ENCODE data around the gene NFS1. TPM values are rescaled to one million over a fixed set of nuclear protein-coding genes. Genes with fewer than 3 reads are reported as not detected.
A peak's percentile ranks its signal among the peaks of the same experiment; 100 is the strongest.

The NFS1 gene
- total RNA-seq, 1 donor from 2014 or later, result 22.3 TPM

DNA sequence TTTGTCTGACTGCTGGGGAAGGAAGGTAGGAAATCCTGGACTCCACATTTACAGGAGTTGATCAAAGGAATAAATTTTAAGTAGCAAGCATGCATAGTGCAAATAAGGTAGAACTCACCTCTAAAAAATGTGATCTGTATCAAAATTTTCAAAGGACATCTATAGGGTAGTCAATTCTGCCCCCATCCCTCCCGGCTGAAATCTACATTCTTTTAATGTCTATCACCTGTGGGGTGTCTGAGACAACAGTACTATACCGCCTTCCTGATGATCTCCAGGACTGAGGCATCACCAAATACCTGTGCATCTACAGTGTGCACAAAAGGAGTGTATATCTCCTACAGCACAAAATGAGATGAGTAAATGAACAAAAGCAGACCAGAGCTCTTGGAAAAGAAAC is 54.3 kb downstream of the NFS1 start:
- DNase-seq (ENCODE audit: low read depth, low spot score), result no peak

DNA sequence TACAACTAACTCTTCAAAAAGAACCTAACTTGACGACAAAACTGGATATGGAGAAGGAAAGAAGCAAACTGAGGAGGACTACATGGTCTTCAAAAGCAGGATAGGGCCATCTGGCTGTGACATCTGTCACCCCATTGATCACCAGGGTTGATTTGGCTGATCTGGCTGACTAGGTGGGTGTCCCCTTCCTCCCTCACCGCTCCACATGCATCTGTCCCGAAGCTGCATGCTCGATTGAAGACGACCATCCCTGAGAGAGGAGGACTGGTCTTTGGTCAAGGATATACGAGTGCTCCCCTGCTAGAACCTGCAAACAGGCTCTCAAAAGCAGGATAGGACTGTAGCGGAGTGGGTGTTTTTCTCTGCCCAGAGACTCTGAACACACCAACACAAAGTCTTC is 56.1 kb downstream of the NFS1 start:
- no peak for DNase-seq (ENCODE audit: low read depth, low spot score)

DNA sequence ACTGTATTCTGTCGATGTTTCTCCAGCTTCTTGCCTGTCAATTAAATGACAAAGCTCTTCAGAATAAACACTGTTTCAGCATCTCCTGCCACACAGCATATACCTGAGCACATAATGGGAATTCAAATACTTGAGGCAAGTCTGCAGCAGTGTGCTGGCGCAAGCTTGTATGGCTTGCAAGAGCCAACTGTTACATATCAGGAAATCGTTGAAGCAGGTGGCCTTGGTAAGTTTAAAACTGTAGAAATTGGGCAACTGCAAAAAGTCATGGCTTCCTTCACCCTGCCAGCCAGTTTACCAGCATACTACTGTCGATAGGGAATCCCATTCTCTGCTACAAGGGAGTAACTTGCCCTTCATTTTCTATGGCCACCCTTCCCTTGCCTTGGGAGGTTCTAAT is 57.4 kb downstream of the NFS1 start:
- no peak for DNase-seq (ENCODE audit: low read depth, low spot score)

DNA sequence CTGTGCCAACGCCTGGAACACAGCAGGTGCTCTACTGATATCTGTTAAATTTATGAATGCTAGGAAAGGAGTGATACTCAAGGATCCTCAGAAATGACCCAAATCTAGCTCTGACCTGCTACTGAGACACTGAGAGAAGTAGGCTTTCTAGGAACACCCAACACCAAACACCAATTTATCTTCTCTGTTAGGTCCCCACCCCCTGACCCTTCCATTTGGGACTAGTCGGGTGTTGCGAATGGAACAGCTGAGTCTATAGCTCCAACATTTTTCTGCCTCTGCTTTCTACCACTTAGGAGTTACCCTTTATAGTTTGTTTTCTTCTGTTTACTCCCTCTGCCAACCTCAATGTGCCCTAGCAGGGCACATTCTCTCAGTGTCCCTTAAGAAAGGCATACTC is 58.4 kb downstream of the NFS1 start:
- DNase-seq (ENCODE audit: low read depth, low spot score), result no peak

DNA sequence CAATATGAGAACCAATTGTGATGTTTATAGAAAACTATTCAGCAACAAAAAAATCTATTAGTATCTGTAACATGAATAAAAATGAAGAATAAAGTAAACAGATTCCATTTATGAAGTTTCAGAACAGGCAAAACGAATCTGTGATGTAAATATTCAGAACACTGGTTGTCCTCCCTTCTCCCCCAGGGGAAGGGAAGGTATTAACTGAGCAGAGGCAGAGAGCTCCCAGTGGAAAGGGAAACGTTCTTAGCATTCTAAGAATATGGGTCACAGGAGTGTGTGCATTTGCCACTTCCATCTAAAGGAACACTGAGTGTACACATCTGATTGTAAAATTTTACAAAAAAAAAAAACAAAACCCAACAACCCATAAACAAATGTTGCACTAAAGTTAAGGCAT is 60.4 kb downstream of the NFS1 start:
- no peak for DNase-seq (ENCODE audit: low read depth, low spot score)

DNA sequence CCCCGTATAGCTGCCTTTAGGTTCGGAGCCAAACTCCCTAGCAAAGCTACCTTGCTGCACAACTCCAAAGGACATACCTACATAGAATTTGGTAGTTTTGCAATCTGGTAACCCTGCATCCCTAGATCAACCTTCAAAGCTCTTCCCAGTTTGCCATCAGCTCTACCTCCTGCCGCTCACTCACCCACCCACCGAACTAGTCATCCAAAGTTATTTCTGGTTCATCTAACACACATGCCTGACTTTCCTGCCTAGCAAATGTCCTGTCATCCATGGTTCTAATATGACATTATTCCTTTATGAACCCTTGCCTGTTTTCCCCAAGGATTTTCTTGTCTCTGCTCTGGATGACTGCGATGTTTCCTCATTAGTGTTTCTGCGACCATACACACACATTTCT is 61.9 kb downstream of the NFS1 start:
- DNase-seq (ENCODE audit: low read depth, low spot score), result no peak

DNA sequence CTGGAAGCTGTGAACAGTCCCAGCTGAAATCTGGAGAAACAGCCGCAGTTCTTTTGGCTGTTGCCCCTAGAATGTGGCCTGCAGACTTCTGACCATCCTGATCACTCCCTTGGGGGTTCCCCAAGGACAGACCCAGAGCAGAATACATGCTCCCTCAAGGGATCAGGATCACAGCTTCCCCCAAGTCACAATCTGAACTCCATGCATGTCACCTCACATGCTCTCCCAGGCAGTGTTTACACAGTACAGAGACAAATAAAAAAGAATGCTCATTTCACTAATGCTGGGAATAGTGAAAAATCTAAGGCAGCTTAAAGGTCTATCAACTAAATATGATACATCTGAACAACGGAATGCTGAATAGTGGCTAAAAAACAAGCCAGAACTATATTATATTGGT is 63.1 kb downstream of the NFS1 start:
- no peak for DNase-seq (ENCODE audit: low read depth, low spot score)

DNA sequence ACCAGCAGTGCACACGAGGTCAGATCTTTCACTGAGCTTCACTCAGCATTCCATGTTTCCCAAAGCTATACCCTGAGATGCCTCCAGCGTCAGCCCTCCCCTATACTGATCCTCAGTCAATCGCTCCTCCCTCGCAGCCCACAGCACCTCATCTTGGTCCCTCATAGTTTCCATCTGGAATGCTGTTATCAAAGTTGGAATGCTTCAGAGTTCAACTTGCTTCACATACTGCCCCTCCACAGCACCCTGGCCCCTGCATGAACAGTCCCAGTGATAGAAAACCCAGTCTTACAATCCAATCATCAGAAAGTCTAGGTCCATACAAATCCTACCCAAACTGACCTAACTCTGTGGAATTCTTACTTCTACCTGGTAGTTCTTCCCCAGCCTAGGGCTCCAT is 63.5 kb downstream of the NFS1 start:
- no peak for DNase-seq (ENCODE audit: low read depth, low spot score)

DNA sequence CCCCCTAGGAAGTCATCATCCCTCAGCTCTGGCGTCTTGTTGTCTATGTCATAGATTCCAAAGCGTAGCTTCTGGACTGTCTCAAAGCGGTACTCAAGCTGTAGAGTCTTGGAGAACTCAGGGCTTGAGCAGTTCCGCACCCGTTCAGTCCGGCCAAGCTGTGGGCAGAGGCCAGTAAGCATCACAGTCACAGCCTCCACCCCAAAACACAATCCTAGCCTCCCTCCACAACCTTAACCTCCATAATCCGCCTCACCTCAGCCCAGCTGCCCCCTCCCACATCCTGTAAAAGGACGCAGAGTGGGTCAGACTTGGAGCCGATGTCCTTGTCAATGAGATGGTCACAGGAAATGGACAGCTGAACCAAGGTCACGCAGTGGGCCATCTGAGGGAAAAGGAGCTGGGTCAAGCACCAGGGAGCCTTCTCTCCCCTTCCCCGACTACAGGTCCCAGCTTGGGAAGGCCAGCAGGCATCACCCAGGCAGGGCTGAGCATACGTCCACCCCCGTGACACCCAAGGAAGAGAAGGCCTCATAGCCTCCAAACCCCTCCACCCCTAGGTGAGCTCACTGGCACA is 66.5 kb downstream of the NFS1 start:
- DNase-seq (ENCODE audit: low read depth, low spot score), result no peak

DNA sequence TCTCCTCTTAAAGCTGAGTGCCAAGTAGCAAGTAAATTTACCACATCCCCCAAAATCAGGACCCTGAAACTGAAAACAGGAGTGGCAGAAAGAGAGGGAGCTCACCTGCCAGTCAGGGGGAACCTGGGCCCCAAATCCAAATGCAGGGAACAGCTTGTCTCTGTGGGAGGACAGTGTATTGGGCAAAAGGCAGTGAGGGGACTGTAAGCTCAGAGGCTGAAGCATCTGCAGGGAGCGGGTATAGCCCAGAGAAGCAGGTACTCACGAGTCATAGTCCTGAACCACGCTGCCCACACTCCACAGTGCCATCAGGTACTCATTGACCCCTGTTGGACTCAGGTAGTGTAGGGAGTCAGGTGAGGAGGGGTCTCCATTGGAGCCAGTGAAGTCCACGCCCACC is 68.5 kb downstream of the NFS1 start:
- no peak for DNase-seq (ENCODE audit: low read depth, low spot score)

DNA sequence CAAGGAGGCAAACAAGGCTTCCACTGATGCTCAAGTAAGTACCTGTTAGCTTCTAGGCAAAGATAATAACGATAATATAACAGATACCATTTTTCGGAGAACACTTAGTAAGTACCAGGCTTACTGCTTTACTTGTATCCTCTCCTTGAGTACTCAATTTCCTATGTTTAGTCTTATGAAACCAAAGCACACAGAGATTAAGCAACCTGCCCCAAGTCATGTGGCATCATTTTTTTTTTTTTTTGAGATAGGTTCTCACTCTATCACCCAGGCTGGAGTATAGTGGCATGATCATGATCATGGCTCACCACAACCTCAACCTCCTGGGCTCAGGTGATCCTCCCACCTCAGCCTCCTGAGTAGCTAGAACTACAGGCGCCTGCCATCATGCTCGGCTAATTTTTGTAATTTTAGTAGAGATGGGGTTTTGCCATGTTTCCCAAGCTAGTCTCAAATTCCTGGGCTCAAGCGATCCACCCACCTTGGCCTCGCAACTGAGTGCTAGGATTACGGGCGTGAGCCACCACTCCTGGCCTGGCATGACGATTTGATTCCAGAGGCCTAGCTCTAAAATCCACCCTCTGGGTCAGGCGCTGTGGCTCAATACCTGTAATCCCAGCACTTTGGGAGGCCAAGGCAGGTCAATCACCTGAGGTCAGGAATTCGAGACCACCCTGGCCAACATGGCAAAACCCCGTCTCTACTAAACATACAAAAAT is 69.6 kb downstream of the NFS1 start:
- DNase-seq (ENCODE audit: low read depth, low spot score), result no peak

DNA sequence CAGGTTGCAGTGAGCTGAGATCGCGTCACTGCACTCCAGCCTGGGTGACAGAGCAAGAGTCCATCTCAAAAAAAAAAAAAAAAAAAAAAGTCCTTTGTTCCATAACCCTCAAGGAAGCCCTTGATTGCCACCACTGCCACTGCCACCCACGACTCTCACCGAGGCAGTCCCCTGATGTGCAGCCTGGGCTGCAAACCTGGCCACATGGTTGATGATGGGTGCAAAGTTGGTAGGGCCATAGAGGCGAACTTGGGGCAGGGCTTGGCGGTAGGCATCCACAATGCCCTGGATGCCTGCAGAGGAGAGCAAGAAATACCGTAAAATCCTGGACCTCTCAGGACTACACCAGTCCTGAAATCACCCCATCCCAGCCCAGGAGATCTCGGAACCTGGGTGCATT is 72.0 kb downstream of the NFS1 start:
- DNase-seq (ENCODE audit: low read depth, low spot score), result no peak

DNA sequence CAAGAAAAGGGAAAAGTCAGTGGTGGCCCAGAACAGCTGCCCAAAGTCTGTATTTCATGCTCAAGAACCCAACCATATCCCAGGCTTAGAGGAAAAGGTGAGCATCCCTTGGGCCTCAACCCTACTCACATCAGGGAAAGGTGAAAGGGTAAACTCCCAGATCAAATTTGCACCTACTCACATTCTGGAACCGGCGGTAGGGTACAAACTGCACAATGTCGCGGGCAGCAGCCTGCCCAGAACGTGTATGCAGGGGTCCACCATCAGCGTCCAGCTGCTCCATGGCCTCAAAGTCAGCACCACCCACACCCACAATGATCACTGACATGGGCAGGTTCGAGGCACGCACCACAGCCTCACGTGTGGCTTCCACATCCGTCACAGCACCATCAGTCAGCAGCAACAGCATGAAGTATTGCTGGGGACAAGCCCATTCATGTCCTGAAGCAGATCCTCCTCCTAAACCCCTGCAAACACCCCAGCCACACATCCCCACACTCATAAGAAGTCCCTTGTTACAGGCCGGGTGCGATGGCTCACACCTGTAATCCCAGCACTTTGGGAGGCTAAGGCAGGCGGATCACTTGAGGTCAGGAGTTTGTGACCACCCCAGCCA is 72.7 kb downstream of the NFS1 start:
- no peak for DNase-seq (ENCODE audit: low read depth, low spot score)

DNA sequence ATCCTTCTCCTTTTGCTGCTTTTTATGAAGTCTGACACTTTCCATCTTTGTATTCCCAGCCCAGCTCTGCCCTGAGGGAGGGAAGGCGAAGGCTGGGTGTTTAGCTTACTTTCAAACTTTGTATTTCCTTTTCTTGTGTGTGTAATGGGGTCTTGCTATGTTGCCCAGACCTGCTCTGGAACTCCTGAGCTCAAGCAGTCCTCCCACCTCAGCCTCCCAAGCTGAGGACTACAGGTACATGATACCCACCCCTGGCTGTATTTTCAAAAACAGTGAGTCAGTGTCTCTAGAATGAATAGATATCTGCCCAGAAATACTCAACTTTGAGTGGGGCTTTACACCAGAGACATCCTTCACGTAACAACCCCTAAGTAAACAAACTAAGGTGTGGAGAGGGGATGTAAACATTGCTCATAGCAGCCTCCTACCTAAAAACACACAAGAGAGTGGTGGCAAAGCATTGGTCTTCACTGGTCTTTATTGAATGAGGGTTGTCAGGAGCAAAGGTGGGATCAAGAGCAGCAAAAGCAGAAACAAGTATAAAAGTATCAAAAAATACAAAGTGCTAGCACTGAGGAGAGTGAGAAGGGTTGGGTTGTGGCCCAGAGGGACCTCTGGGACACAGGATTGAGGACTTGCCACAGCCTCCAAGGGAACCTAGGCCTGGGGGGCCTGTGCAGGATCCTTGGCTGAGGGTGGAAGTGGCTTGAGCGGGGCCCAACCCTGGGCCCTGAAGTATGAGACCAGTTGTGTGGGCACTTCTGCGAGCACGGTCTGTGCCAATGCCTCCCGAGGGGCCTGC is 73.4 kb downstream of the NFS1 start:
- no peak for DNase-seq (ENCODE audit: low read depth, low spot score)

DNA sequence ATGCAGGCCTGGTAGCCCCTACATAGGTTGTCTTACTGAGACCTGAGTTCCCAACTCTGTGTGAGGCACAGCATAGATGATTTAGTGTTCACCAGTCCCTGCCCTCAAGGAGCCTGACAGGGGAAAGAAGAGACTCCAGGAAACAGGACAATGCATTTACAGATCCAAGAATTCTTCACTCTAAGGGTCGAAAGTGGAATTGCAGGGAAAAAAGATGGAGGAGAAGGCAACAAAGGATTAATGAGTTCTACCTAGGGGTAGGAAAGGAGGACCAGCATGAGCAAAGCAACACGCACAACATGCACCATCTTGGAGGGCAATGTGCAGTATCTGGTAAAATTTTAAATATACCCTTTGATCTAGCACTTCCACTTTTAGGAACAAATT is 77.6 kb downstream of the NFS1 start:
- DNase-seq (ENCODE audit: low read depth, low spot score), result no peak

DNA sequence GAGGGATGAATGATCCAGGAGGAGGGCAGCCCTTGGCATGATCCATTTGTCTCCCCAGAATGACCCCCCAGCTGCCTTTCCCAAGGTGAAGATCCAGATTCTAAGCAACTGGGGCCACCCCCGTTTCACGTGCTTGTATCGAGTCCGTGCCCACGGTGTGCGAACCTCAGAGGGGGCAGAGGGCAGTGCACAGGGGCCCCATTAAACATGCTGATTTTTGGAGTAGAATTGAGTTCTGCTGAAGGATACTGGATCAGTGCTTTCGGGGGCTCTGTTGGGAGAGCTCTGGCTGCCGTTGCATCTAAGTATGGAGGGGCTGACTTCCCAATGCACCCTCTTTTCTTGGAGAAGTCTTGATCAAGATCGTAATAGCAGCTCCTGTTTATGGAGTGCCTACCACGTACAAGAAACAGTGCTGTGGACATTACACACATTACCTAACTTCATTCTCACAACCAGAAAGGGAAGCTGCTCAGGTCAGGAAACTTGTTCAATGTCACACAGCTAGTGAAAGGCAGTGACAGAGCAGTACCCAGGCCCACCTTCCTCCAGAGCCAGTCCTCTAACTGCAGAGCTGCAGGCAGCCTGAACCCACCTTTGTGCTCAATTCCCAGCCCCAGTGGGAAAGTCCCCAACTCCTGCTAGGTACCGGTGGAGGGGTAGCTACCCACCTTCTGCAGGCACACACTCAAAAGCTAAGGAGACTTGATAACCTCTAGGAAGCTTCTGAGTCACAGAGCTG is 78.2 kb downstream of the NFS1 start:
- DNase-seq (ENCODE audit: low read depth, low spot score), result no peak

DNA sequence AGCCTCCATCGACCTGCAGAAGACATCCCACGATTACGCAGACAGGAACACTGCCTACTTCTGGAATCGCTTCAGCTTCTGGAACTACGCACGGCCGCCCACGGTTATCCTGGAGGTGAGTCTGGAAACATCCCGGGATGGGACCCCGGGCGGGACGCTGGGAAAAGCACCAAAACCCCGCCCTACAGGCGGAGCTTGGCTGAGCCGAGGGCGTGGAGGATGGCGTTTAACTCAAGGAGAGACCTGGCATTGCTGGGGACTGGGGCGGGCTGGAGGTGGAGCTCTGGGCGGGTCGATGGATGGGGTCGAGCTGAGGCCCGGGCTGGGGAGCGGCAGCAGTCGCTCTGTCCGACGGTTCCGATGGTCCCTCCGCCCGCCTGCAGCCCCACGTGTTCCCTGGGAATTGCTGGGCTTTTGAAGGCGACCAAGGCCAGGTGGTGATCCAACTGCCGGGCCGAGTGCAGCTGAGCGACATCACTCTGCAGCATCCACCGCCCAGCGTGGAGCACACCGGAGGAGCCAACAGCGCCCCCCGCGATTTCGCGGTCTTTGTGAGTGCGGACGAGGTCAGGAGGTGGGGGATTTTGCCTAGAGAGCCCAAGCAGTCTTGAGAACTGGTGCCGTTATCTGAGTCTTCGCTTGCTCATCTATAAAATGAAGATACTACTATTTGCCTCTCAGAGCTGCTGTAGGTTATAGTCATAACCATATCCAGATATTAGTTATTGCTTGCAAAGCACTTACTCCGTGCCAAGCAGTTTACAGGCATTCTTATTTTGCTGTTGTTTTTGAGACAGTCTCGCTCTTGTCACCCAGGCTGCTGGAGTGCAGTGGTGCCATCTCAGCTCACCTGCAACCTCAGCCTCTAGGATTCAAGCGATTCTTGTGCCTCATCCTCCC is 79.7 kb downstream of the NFS1 start:
- DNase-seq (ENCODE audit: low read depth, low spot score), result peak; percentile 44

DNA sequence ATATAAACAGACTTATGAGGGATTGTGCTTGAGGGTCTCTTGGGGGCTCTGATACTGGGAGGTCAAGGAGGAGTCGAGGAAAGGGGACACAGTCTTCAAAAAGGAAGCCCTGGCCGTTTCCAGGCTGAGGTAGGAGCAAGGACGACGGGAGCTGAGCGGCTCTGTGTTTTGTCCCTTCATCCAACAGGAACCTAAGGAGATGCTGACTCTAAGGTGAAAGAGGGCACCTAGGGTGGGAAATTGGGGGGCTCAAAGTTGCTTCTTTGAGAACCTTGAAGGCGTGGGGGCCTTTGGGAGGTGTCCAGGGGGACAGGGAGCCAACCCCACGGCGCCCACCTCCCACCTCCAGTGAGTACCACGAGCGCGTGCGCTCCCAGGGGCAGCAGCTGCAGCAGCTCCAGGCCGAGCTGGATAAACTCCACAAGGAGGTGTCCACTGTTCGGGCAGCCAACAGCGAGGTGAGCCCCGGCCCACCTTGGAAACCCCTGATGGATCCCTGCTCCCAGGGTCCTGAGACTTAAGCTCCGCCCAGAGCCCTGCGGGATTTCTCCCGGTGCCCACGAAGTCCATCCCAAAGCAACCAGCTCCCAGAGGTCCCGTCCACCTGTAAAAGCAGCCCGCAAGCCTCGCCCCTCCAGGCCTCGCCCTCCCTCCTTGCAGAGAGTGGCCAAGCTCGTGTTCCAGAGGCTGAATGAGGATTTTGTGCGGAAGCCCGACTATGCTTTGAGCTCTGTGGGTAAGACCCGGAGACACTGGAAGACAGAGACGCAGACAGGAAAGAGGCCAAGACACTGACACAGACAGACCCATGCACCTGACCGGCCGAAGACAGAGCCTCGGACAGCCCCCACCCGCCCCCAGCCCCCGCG is 80.7 kb downstream of the NFS1 start:
- DNase-seq (ENCODE audit: low read depth, low spot score), result no peak
